Ramos (cell line): Measurements from ENCODE around the gene NHEJ1.

ENCODE experiments used
- in situ Hi-C: fragments of 300-500 bp; cut with MboI; formaldehyde crosslinking; loops from one replicate; pipeline ENCODE4 v1.14.3; 2022; ENCODE audit warnings: low sequenced_read_pairs; ENCODE audit not compliant: unreplicated experiment

NHEJ1 gene

GRCh38 chr2:219169930-219170654, 9.5 kb upstream of the NHEJ1 start, which contains the start of gene SLC23A3:
Gene SLC23A3 (minus strand): TSS chr2:219170029. CDS start chr2:219169984, 45 bp downstream.
- in situ Hi-C loops, result loop anchor here (5.0 kb wide), 1 partner anchor 37 kb away; the partner anchor contains the start of gene ZFAND2B

DNA sequence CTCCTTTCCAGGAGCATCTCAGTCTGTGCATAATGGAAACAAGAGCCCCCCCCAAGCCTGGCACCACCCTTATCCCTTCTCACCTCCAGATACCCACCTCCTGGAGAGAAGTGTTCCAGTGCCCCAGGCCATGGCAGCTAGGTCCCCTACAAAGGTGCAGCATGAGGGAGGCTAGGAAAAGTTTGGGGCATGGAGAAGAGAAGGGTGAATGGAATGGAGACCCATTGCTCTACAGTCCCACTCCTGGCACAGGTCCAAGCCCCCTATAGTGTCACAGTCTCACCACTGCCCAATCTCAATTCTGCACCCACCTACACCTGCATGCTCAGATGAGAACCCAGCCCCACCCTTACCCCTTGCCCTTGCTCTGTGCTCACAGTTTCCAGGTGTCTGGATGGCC, 8.3 kb upstream of the NHEJ1 start:
- in situ Hi-C loops, result no loop called here

DNA sequence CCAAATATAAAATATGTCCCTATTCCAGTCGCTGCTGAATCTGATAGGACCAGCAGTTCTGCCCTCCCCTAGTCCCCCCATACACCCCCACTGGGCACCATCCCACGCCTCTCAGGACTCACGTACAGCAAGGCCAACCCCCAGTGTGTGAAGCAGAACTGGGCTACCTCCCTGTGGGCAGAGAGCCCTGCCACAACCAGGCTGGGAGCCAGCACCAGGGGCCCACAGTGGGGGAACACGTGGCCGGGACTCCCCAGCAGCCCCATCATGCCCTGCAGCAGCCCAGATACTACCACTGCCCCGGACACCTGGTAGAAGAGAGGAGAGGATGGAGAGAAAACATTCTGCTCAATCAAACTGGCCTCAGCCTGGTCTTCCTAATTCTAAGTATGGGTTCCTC, 7.9 kb upstream of the NHEJ1 start:
- in situ Hi-C loops, result no loop called here

DNA sequence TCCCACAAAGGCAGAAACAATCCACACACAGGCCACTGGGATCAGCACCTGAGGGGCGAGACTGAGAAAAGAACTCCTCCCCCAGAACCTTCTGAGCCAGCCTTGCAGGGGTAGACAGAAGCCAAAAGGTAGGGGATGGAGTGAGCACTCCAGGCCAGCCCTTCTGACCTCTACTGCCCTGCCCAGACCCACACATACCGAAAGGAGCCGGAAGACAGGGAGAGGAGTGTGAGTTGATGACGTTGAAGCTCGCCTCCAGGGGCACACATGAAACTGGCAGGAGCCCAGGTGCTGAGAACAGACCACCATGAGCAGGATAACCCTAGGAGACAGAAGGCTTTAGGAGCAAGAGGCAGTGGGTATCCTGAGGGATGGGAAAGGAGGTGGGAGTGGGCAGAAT, 7.4 kb upstream of the NHEJ1 start:
- in situ Hi-C loops, result no loop called here

- in situ Hi-C loops, result no loop called here
These were observed 4.7 kb upstream of the NHEJ1 start for GRCh38 chr2:219165058-219165911.

DNA sequence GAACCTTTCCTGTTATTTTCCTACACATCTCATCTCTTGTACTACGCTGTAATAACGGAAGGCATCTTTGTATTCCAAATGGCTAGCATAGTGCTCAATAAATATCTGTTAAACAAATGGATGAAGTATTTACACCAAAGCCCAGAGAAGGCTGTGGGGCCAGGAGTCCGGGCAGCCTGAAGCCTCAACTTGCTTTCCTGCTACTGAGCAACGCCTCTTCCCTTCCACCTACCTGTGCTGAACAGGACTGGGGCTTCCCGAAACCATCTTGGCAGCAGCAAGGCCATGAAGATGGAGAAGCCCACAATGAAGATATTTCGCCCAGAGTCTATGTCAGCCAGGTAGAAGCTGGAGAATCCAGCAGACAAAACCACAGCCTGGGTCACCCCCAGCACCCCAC, 2.5 kb upstream of the NHEJ1 start:
- in situ Hi-C loops, result loop anchor here (5.0 kb wide), 1 partner anchor 134 kb away; no protein-coding TSS in a partner anchor

DNA sequence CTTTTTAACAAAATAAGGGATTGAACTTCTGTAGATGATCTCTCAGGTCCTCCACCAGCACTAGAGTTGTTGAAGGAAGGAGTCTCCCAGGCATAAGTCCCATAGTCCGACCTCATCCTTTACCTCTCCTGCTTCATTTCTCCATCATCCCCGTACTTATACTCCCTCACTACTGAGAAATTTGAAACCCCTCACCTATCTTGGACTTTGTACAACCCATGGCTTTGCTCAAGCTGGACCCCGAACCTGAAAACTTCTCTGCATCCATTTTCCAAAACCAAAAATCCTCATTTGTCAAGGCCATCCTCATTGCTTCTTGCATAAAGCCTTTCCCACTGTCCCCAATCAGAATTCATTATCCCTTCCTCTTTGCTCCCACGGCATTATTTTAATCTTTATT, 482 bp upstream of the NHEJ1 start:
- in situ Hi-C loops, result loop anchor here (5.0 kb wide), 1 partner anchor 136 kb away; no protein-coding TSS in a partner anchor

GRCh38 chr2:219159771-219160185, 837 bp downstream of the NHEJ1 start:
- in situ Hi-C loops, result loop anchor here (5.0 to 10.0 kb wide), 2 partner anchors 135 to 138 kb away; no protein-coding TSS in a partner anchor

DNA sequence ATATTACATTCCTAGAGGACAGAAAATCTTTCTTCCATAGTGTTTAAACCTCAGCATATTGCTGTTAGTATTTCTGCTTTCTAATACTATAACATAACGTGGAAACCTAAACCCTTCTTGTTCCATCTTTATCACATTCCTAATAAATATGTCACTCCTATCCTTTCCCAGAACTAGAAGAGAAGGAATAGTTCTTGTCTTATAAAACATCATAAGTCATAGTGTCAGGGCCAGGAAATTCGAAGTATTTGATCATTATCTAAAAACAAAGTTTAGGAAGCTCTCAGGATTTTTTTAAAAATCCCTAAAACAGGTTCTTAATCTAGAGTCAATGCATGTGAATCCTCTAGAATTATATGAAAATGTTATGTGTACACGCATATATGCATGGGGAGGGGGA, 2.0 kb downstream of the NHEJ1 start:
- in situ Hi-C loops, result loop anchor here (10.0 kb wide), 1 partner anchor 134 kb away; no protein-coding TSS in a partner anchor

GRCh38 chr2:219158025-219158424, 2.6 kb downstream of the NHEJ1 start:
- in situ Hi-C loops, result loop anchor here (10.0 kb wide), 1 partner anchor 133 kb away; no protein-coding TSS in a partner anchor

DNA sequence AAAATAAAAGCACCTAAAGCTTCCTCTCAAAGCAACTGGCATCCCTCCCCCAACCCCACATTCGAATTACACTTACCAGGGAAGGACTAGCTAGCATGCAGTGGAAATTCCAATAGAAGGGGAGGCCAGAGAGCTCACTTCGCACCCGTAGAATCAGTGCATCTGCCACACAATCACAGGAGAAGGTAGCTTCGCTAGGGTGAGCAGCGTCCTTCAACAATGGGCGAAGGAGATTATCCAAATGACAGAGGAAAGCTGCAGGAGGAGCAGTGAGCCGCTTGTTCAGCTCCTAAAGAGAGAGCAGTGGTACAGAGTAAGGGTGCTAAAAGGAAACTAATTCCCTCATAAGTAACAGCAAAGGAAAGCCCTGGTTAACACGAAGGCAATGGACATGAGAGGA, 3.2 kb downstream of the NHEJ1 start:
- in situ Hi-C loops, result loop anchor here (10.0 kb wide), 1 partner anchor 133 kb away; no protein-coding TSS in a partner anchor

- in situ Hi-C loops, result loop anchor here (10.0 kb wide), 1 partner anchor 130 kb away; no protein-coding TSS in a partner anchor
These were observed 5.5 kb downstream of the NHEJ1 start for GRCh38 chr2:219155054-219155644.

- in situ Hi-C loops, result loop anchor here (10.0 kb wide), 1 partner anchor 125 kb away; no protein-coding TSS in a partner anchor
These were observed 10.9 kb downstream of the NHEJ1 start for GRCh38 chr2:219149667-219150066.

- in situ Hi-C loops, result no loop called here
These were observed 18.3 kb downstream of the NHEJ1 start for GRCh38 chr2:219142329-219142728.

GRCh38 chr2:219140722-219141121, 19.9 kb downstream of the NHEJ1 start:
- in situ Hi-C loops, result no loop called here

DNA sequence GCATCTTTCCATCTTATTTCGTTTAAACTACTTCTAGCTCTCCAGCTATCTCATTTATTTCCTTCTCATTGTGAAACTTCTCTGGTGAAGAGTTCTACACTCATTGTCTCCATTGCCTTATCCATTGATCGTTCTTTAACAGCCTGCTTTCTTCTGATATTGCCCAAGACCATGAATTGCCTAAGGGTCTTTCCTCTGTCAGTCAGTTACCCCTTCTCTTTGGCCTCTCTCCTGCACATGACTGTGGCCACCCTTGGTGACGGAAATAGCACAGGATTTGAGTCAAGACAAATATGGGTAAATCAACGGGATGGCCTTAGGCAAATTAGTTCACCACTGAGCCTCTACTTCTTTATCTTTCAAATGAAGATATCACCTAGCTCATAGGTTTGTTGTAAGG, 26.6 kb downstream of the NHEJ1 start:
- in situ Hi-C loops, result no loop called here

GRCh38 chr2:219131744-219132143, 28.9 kb downstream of the NHEJ1 start:
- in situ Hi-C loops, result no loop called here

DNA sequence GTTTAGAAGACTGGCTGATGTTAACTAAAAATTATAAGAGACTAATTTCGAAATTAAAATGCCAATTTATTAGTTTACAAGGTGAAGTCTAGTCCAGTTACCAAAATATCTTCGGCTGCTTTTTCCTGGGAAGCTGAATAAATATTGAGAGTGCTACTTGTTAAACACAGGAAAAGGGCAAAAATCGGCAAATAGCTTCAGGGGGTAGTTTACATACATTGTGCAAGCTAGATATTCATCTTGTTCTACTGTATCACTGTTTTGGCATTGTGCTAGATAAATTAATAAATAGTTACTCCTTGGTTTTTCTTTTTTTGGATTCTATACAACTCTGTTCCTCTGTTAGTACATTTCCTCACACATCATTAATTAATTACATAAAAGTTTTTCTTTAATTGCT, 29.3 kb downstream of the NHEJ1 start:
- in situ Hi-C loops, result no loop called here

- in situ Hi-C loops, result no loop called here
These were observed 31.0 kb downstream of the NHEJ1 start for GRCh38 chr2:219129589-219129988.

GRCh38 chr2:219128396-219128795, 32.2 kb downstream of the NHEJ1 start:
- in situ Hi-C loops, result no loop called here
